Measurements from ENCODE around the gene ACSL3.
"Not testable (repeated sequence)": the region's sequence is repeated elsewhere in the genome, so short reads cannot be mapped to it uniquely, and the experiment has no call there.

DNA sequence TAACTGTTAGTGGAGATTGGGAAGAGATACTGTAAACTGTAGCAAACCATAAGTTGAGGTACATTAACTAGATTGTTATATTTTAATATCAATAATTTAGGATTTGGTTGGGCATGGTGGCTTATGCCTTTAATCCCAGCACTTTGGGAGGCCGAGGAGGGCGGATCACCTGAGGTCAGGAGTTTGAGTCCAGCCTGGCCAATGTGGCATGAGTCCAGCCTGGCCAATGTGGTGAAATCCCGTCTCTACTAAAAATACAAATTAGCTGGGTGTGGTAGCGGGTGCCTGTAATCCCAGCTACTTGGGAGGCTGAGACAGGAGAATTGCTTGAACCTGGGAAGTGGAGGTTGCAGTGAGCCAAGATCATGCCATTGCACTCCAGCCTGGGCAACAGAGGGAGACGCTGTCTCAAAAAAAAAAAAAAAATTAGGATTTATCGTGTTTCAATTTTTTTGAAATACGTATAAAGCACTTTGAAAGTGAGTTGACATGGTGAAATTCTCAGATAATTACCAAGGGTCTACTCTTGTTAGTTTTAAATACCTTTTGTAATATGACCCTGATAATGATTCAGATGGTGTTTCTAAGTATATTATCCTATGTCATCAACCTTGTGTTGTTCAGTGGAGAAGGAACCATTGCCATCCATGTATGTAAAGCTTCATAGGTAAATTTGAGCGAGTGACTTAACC lies 7.9 kb downstream of the ACSL3 start:
- not testable (repeated sequence) for TF ChIP-seq EZH2 (IDR thresholded peaks at IDR 0.05; ENCODE audit: insufficient read depth, low read length)
- TF ChIP-seq, protein P1, sequence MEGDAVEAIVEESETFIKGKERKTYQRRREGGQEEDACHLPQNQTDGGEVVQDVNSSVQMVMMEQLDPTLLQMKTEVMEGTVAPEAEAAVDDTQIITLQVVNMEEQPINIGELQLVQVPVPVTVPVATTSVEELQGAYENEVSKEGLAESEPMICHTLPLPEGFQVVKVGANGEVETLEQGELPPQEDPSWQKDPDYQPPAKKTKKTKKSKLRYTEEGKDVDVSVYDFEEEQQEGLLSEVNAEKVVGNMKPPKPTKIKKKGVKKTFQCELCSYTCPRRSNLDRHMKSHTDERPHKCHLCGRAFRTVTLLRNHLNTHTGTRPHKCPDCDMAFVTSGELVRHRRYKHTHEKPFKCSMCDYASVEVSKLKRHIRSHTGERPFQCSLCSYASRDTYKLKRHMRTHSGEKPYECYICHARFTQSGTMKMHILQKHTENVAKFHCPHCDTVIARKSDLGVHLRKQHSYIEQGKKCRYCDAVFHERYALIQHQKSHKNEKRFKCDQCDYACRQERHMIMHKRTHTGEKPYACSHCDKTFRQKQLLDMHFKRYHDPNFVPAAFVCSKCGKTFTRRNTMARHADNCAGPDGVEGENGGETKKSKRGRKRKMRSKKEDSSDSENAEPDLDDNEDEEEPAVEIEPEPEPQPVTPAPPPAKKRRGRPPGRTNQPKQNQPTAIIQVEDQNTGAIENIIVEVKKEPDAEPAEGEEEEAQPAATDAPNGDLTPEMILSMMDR (IDR thresholded peaks at IDR 0.05; ENCODE audit: insufficient read depth, low read depth, low read length), result not testable (repeated sequence)

Measured in astrocyte (in vitro differentiated cells and primary cell).